Fibroblast of the aortic adventitia (primary cell): ENCODE results near the gene ESAM. TPM values are rescaled to one million over a fixed set of nuclear protein-coding genes. Genes with fewer than 3 reads are reported as not detected.

Experiments used
- DNase-seq: peaks from one replicate; pipeline ENCODE4 v3.0.0-alpha.2; 2010; ENCODE audit warnings: low read depth
- H3K4me3 ChIP-seq: 2 replicates; pipeline ENCODE4 v1.5.1; 2011; ENCODE audit warnings: low read depth, mild to moderate bottlenecking, control low read depth, low read length, moderate library complexity
- CTCF ChIP-seq: IDR thresholded peaks from 2 replicates; pipeline ENCODE4 v1.5.1; 2011; ENCODE audit warnings: mild to moderate bottlenecking, low read length, control low read depth, inconsistent platforms; ENCODE audit not compliant: insufficient read depth
- total RNA-seq: library from RNA; depleted of rRNA; stranded (reverse); fragments of >200 nt; gene quantifications from 2 replicates; pipeline ENCODE4 v1.2.3, GENCODE V29; 2012; ENCODE audit warnings: low replicate concordance

Gene ESAM
- total RNA-seq, 1 donor = 0.36 TPM

- H3K4me3 ChIP-seq = no peak overlapping the region
- no peak for TF ChIP-seq CTCF
- DNase-seq = no peak
Measured at GRCh38 chr11:124757320-124757719, 4.8 kb downstream of the ESAM start.

- no peak for DNase-seq
- no peak for TF ChIP-seq CTCF
- H3K4me3 ChIP-seq = no peak overlapping the region
Measured at GRCh38 chr11:124756753-124757227, 5.3 kb downstream of the ESAM start.

- DNase-seq = no peak
- no peak overlapping the region for H3K4me3 ChIP-seq
- TF ChIP-seq CTCF = no peak
Measured at GRCh38 chr11:124756033-124756752, 5.9 kb downstream of the ESAM start.

- no peak for TF ChIP-seq CTCF
- DNase-seq = no peak
- no peak overlapping the region for H3K4me3 ChIP-seq
Measured at GRCh38 chr11:124754710-124755109, 7.4 kb downstream of the ESAM start.

GRCh38 chr11:124754309-124754708 is 7.8 kb downstream of the ESAM start:
- no peak for TF ChIP-seq CTCF
- no peak overlapping the region for H3K4me3 ChIP-seq
- DNase-seq = no peak

GRCh38 chr11:124753624-124754023 is 8.5 kb downstream of the ESAM start:
- no peak for TF ChIP-seq CTCF
- no peak overlapping the region for H3K4me3 ChIP-seq
- no peak for DNase-seq

GRCh38 chr11:124753205-124753604 is 8.9 kb downstream of the ESAM start:
- no peak overlapping the region for H3K4me3 ChIP-seq
- no peak for DNase-seq
- TF ChIP-seq CTCF = no peak
